ENCODE results near the gene GATA5. TPM values are rescaled to one million over a fixed set of nuclear protein-coding genes. Genes with fewer than 3 reads are reported as not detected.

Gene GATA5
- total and polyA plus RNA-seq, 4 donors: 0.49 to 15.2 (median 1.3) TPM

DNA sequence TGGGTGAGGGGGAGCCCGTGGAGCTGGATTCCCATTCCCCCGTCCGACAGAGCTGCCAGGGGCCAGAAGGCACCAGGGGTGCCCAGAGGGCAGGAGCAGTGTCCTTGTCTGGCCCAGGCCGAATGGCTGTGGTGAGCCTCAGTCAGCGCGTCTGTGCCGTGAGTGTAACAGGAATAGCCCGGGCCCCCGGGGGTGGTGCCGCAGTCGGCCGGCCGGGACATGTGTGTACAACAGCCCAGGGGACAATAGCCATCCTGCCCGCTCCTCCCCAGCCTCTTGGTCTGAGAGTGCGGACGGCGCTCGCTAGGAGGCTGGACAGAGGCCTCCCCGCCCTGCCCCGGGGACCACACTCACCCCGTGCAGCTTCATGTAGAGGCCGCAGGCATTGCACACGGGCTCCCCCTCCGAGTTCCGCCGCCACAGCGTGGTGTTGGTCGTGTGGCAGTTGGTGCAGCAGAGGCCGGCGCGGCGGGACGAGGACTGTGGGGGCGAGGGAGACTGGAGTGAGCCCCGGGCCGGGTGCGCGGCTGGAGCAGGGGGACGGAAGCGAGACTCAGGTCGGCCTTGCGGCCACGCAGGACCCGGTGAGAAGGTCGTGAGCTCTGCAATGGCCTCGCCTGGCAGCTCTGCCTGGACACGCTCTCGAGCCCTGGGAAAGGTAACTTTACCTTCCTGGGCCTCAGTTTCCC is 9.6 kb downstream of the GATA5 start:
- no peaks in the 10 kb centered on the region for H3K9me3 ChIP-seq (ENCODE audit: control insufficient read depth in 4 of 4, insufficient read depth in 3 of 4, low read length in 3 of 4)
- H3K4me3 ChIP-seq: no peak overlapping the region
- peaks cover 0 to 63% (median 14%) of the 10 kb centered on the region in 5 donors for H3K4me1 ChIP-seq (ENCODE audit: control insufficient read depth in 5 of 5, insufficient read depth in 5 of 5, low read length in 5 of 5)
- peaks cover 0 to 46% (median 10%) of the 10 kb centered on the region in 4 donors for H3K36me3 ChIP-seq (ENCODE audit: control insufficient read depth in 4 of 4, insufficient read depth in 4 of 4, low read length in 4 of 4)
- 80 to 86% methylated on average over 47 to 48 of the region's 48 CpGs for WGBS, 2 donors
- TF ChIP-seq CTCF (IDR thresholded peaks at IDR 0.05; ENCODE audit: control extremely low read depth, extremely low read depth): no peak
- H3K27ac ChIP-seq (ENCODE audit: low read depth in 1 of 2, low read length in 1 of 2): no peak overlapping the region
- no peak overlapping the region for H3K9ac ChIP-seq (ENCODE audit: insufficient read depth in 1 of 2, low read length in 2 of 2)
- DNase-seq: no peak
- ATAC-seq (ENCODE audit: insufficient read depth, low FRiP score): no peak
- H3K27me3 ChIP-seq (ENCODE audit: control insufficient read depth in 3 of 3, insufficient read depth in 3 of 3, low read length in 2 of 3): peaks cover 2 to 6% (median 5%) of the 10 kb centered on the region in 3 donors

DNA sequence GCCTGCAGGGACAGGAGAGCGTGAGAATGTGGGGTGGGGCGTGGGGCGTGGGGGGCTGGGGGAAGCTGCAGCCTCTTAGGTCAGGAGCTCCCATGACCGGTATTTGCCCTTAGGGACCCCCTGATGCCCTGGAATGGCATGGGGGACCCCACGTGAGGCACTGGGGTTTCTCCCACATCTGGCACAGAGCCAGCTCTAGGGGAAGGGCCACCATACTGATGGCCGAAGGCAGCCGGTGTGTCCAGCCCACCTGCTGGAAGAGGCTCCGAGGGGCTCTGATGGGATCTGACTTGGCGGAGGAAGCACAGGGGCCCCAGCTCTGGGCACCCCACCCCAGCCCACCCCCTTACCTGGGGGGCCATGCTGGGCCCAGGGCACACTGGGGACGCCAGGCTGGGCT is 10.8 kb downstream of the GATA5 start:
- Histone ChIP-seq H3K27ac (ENCODE audit: low read depth in 1 of 2, low read length in 1 of 2) (no peak overlapping the region), H3K4me1 (ENCODE audit: control insufficient read depth in 5 of 5, insufficient read depth in 5 of 5, low read length in 5 of 5) (peaks cover 0 to 60% (median 6%) of the 10 kb centered on the region in 5 donors), H3K27me3 (ENCODE audit: control insufficient read depth in 3 of 3, insufficient read depth in 3 of 3, low read length in 2 of 3) (peaks cover 2 to 6% (median 5%) of the 10 kb centered on the region in 3 donors), H3K4me3 (no peak overlapping the region), H3K36me3 (ENCODE audit: control insufficient read depth in 4 of 4, insufficient read depth in 4 of 4, low read length in 4 of 4) (peaks cover 0 to 41% (median 7%) of the 10 kb centered on the region in 4 donors), H3K9me3 (ENCODE audit: control insufficient read depth in 4 of 4, insufficient read depth in 3 of 4, low read length in 3 of 4) (no peaks in the 10 kb centered on the region), H3K9ac (ENCODE audit: insufficient read depth in 1 of 2, low read length in 2 of 2) (no peak overlapping the region)
- no peak for TF ChIP-seq CTCF (IDR thresholded peaks at IDR 0.05; ENCODE audit: control extremely low read depth, extremely low read depth)
- WGBS, 2 donors: 74 to 77% methylated on average over 9 to 10 of the region's 10 CpGs
- DNase-seq (no peak), ATAC-seq (ENCODE audit: insufficient read depth, low FRiP score) (no peak)

DNA sequence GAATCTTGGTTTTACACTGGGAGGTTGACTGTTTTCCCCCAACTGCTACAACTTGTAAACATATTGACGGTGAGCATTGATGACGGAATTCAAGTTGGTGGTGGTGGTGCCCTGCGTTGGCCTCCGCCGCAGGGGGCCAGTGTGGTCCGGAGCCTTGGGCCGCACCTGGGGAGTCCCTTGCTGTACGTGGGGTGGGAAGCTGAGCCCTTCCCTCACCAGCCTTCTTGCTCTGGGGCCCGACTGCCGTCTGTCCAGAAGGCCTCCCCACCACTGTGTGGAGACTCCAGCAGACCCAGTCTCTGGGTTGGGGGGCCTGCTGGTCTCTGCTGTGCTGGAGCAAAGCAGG is 11.4 kb downstream of the GATA5 start:
- DNase-seq: no peak
- no peak for TF ChIP-seq CTCF (IDR thresholded peaks at IDR 0.05; ENCODE audit: control extremely low read depth, extremely low read depth)
- Histone ChIP-seq H3K27ac (ENCODE audit: low read depth in 1 of 2, low read length in 1 of 2) (no peak overlapping the region), H3K4me1 (ENCODE audit: control insufficient read depth in 5 of 5, insufficient read depth in 5 of 5, low read length in 5 of 5) (peaks cover 0 to 58% (median 3%) of the 10 kb centered on the region in 5 donors), H3K4me3 (no peak overlapping the region), H3K9me3 (ENCODE audit: control insufficient read depth in 4 of 4, insufficient read depth in 3 of 4, low read length in 3 of 4) (no peaks in the 10 kb centered on the region), H3K27me3 (ENCODE audit: control insufficient read depth in 3 of 3, insufficient read depth in 3 of 3, low read length in 2 of 3) (peaks cover 0 to 2% (median under 1%) of the 10 kb centered on the region in 3 donors), H3K9ac (ENCODE audit: insufficient read depth in 1 of 2, low read length in 2 of 2) (no peak overlapping the region), H3K36me3 (ENCODE audit: control insufficient read depth in 4 of 4, insufficient read depth in 4 of 4, low read length in 4 of 4) (peaks cover 0 to 39% (median 6%) of the 10 kb centered on the region in 4 donors)
- no peak for ATAC-seq (ENCODE audit: insufficient read depth, low FRiP score)
- 87 to 95% methylated on average over 10 of the region's 10 CpGs for WGBS, 2 donors
